Measurements from ENCODE around the gene POU2F2. TPM values are rescaled to one million over a fixed set of nuclear protein-coding genes. Genes with fewer than 3 reads are reported as not detected.

POU2F2 gene
- polyA plus RNA-seq, 1 experiment: 1.9 TPM

- ChIA-PET POLR2A (no interaction called here), CTCF (interaction anchor here (1.0 to 4.1 kb wide), 3 partner anchors 12 to 124 kb away, joined by 4 to 18 read pairs (median 10); partner anchors contain the start of gene POU2F2)
- Histone ChIP-seq H3K27me3 (ENCODE audit: control insufficient read depth, insufficient read depth, low read length) (no peaks in the 10 kb centered on the region), H3K4me3 (ENCODE audit: low read depth, low read length) (0 out of 2 replicates have a peak overlapping the region, but pooled peaks have one; percentile 20), H3K9me3 (ENCODE audit: control insufficient read depth, insufficient read depth, low read length) (no peaks in the 10 kb centered on the region; the same call in 1 of the 2 replicates), H3K27ac (ENCODE audit: low read depth, low read length) (peak overlapping the region; percentile 73)
- no peak for TF ChIP-seq CTCF (IDR thresholded peaks at IDR 0.05; ENCODE audit: low read depth, low read length)
- peak; percentile 49 for DNase-seq (ENCODE audit: low read depth, low spot score)
Observed at GRCh38 chr19:42121656-42122069, 10.6 kb downstream of the POU2F2 start.

GRCh38 chr19:42121036-42121621 lies 11.1 kb downstream of the POU2F2 start:
- CTCF ChIA-PET: interaction anchor here (1.0 to 2.4 kb wide), 3 partner anchors 12 to 124 kb away, joined by 4 to 10 read pairs (median 9); partner anchors contain the start of gene POU2F2

GRCh38 chr19:42120276-42120980 lies 11.8 kb downstream of the POU2F2 start:
- Histone ChIP-seq H3K27me3 (ENCODE audit: control insufficient read depth, insufficient read depth, low read length) (no peaks in the 10 kb centered on the region), H3K27ac (ENCODE audit: low read depth, low read length) (no peak overlapping the region), H3K4me3 (ENCODE audit: low read depth, low read length) (no peak overlapping the region), H3K9me3 (ENCODE audit: control insufficient read depth, insufficient read depth, low read length) (no peaks in the 10 kb centered on the region; the same call in 1 of the 2 replicates)
- ChIA-PET POLR2A (no interaction called here), CTCF (interaction anchor here (0.6 to 2.4 kb wide), 4 partner anchors 11 to 56 kb away, joined by 3 to 9 read pairs (median 4); partner anchors contain the start of gene POU2F2)
- TF ChIP-seq CTCF (IDR thresholded peaks at IDR 0.05; ENCODE audit: low read depth, low read length): no peak
- DNase-seq (ENCODE audit: low read depth, low spot score): no peak

More at GRCh38 chr19:42121036-42121621, 11.1 kb downstream of the POU2F2 start:
- H3K27ac ChIP-seq (ENCODE audit: low read depth, low read length): peak overlapping the region; percentile 73
- no peak for TF ChIP-seq CTCF (IDR thresholded peaks at IDR 0.05; ENCODE audit: low read depth, low read length)
- DNase-seq (ENCODE audit: low read depth, low spot score): no peak
- no peaks in the 10 kb centered on the region; the same call in 1 of the 2 replicates for H3K9me3 ChIP-seq (ENCODE audit: control insufficient read depth, insufficient read depth, low read length)
- no peak overlapping the region for H3K4me3 ChIP-seq (ENCODE audit: low read depth, low read length)
- no peaks in the 10 kb centered on the region for H3K27me3 ChIP-seq (ENCODE audit: control insufficient read depth, insufficient read depth, low read length)
- POLR2A ChIA-PET: no interaction called here

GRCh38 chr19:42117076-42117475 lies 15.2 kb downstream of the POU2F2 start:
- H3K9me3 ChIP-seq (ENCODE audit: control insufficient read depth, insufficient read depth, low read length): no peaks in the 10 kb centered on the region; the same call in 1 of the 2 replicates
- CTCF ChIA-PET: no interaction called here
- H3K27me3 ChIP-seq (ENCODE audit: control insufficient read depth, insufficient read depth, low read length): no peaks in the 10 kb centered on the region
- POLR2A ChIA-PET: no interaction called here
- TF ChIP-seq CTCF (IDR thresholded peaks at IDR 0.05; ENCODE audit: low read depth, low read length): no peak
- H3K27ac ChIP-seq (ENCODE audit: low read depth, low read length): no peak overlapping the region
- no peak overlapping the region for H3K4me3 ChIP-seq (ENCODE audit: low read depth, low read length)
- no peak for DNase-seq (ENCODE audit: low read depth, low spot score)

Measured in AG04450 (cell line).